ENCODE results near the gene SSTR3.
A peak's percentile ranks its signal among the peaks of the same experiment; 100 is the strongest.
"Not testable (repeated sequence)": the region's sequence is repeated elsewhere in the genome, so short reads cannot be mapped to it uniquely, and the experiment has no call there.

The SSTR3 gene

GRCh38 chr22:37211075-37211865, 1.0 kb downstream of the SSTR3 start:
- no peak for DNase-seq (ENCODE audit: low read depth in 1 of 2, low spot score in 1 of 2)

GRCh38 chr22:37210041-37210803, 2.1 kb downstream of the SSTR3 start:
- no peak for DNase-seq (ENCODE audit: low read depth in 1 of 2, low spot score in 1 of 2)

GRCh38 chr22:37209140-37209845, 3.0 kb downstream of the SSTR3 start:
- no peak for DNase-seq (ENCODE audit: low read depth in 1 of 2, low spot score in 1 of 2)

- no peak for DNase-seq (ENCODE audit: low read depth in 1 of 2, low spot score in 1 of 2)
Measured at GRCh38 chr22:37208401-37209139, 3.7 kb downstream of the SSTR3 start.

GRCh38 chr22:37207981-37208380, 4.3 kb downstream of the SSTR3 start:
- DNase-seq (ENCODE audit: low read depth in 1 of 2, low spot score in 1 of 2): no peak

GRCh38 chr22:37206841-37207821, 5.1 kb downstream of the SSTR3 start:
- no peak for DNase-seq (ENCODE audit: low read depth in 1 of 2, low spot score in 1 of 2)

GRCh38 chr22:37206118-37206840, 6.0 kb downstream of the SSTR3 start:
- DNase-seq (ENCODE audit: low read depth in 1 of 2, low spot score in 1 of 2): no peak

- DNase-seq (ENCODE audit: low read depth in 1 of 2, low spot score in 1 of 2): no peak
Measured at GRCh38 chr22:37205046-37205445, 7.2 kb downstream of the SSTR3 start.

- DNase-seq (ENCODE audit: low read depth in 1 of 2, low spot score in 1 of 2): no peak
Measured at GRCh38 chr22:37204045-37204655, 8.1 kb downstream of the SSTR3 start.

- DNase-seq (ENCODE audit: low read depth in 1 of 2, low spot score in 1 of 2): no peak
Measured at GRCh38 chr22:37203354-37204044, 8.8 kb downstream of the SSTR3 start.

GRCh38 chr22:37202716-37203115, 9.6 kb downstream of the SSTR3 start:
- DNase-seq (ENCODE audit: low read depth in 1 of 2, low spot score in 1 of 2): no peak

- no peak for DNase-seq (ENCODE audit: low read depth in 1 of 2, low spot score in 1 of 2)
Measured at GRCh38 chr22:37202001-37202555, 10.2 kb downstream of the SSTR3 start.

- DNase-seq (ENCODE audit: low read depth in 1 of 2, low spot score in 1 of 2): not testable (repeated sequence)
Measured at GRCh38 chr22:37201443-37201820, 10.8 kb downstream of the SSTR3 start.

GRCh38 chr22:37199760-37200108, 12.5 kb downstream of the SSTR3 start:
- DNase-seq (ENCODE audit: low read depth in 1 of 2, low spot score in 1 of 2): no peak

- peak; percentile 98 to 100 for DNase-seq (ENCODE audit: low read depth in 1 of 2, low spot score in 1 of 2)
Measured at GRCh38 chr22:37199103-37199759, 13.0 kb downstream of the SSTR3 start.

- DNase-seq (ENCODE audit: low read depth in 1 of 2, low spot score in 1 of 2): peak; percentile 79 to 94
Measured at GRCh38 chr22:37198258-37199102, 13.8 kb downstream of the SSTR3 start.
